HK-2 (cell line): ENCODE measurements around the gene CCDC88A.
"Not testable (repeated sequence)": the region's sequence is repeated elsewhere in the genome, so short reads cannot be mapped to it uniquely, and the experiment has no call there.

Experiments
- DNase-seq: peaks from one replicate; pipeline ENCODE4 v3.0.0-alpha.2; 2018; ENCODE audit not compliant: unreplicated experiment

The CCDC88A gene

DNA sequence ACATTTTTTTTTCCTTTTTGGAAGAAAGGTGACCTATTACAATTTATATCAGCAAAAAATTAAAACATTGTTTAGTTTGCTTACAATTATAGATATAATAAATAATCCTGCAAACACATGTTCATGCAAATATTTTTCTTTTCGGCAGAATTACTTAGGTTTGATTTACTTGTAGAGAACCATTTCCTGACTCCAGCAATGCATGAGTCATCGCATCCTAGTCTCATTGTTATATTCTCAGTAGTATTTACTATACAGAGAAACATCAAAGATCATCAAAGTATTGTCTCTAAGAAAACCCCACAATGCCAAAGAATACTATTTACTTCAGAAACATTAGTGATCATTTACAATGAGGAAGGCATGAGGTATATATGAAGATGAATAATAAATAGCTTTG, 110.2 kb downstream of the CCDC88A start:
- no peak for DNase-seq

DNA sequence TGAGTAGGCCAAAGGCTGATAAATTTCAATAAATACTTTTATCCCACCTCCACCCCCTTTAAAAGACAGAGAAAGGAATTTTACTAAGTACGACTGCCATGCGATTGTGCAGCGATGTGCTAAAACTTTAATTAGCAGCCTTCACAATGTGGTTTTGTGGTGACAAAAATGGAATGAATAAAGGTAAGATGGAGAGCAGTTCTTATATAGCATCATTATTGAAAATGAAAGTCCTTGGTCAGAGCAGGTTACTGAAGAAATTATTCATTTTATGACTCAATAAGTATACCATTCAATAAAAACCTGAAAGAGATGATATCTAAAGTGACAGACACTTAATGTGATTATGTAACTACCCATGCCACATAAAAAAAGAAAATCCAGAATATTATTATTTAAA, 117.4 kb downstream of the CCDC88A start:
- DNase-seq: no peak

DNA sequence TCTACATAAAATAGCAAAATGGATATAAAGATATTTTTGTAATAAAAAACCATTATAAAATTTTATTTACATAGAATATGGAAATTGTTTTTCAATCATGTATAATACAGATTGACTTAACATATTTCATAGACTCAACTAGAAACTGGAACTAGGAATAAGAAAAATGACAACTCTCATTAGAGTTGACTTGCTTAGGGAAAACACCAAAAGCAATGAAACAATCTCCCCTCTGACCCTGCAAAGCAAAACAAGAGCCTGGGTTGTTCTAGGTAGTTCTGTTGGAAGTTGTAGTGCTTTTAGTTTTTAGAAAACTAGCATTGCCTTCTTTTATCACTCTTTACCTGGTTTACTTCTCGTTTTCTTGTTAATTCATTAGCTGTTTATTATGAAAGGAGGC, 118.4 kb downstream of the CCDC88A start:
- DNase-seq: no peak

DNA sequence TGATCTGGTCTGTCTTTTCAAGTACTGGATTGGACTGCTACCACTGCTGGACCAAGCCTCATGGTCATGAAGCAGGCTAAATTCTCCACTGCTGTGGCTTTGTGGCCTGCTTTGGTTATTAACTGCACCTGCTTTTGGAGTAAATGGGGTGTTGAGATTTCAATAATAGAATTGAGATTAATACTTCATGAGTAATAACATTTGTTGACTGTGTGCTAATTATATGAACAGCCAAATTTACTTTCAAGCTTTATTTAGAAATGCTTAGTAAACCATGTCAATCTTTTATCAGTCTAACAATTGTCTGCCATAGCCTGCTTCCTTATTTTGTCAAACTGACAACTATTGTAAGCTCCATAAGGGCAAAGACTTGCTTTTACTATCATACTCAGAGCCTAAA, 123.3 kb downstream of the CCDC88A start:
- no peak for DNase-seq

DNA sequence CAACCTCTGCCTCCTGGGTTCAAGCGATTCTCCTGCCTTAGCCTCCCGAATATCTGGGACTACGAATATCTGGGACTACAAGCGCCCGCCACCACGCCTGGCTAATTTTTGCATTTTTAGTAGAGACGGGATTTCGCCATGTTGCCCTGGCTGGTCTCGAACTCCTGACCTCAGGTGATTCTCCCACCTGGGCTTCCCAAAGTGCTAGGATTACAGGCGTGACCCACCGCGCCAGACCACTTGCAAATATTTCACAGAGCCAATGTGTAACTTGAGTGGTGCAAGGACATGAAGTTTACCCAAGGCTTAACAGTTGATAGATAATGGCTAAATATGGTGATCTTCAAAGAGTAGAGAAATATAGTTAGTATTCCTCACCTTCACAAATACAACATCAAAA, 136.6 kb downstream of the CCDC88A start:
- no peak for DNase-seq

DNA sequence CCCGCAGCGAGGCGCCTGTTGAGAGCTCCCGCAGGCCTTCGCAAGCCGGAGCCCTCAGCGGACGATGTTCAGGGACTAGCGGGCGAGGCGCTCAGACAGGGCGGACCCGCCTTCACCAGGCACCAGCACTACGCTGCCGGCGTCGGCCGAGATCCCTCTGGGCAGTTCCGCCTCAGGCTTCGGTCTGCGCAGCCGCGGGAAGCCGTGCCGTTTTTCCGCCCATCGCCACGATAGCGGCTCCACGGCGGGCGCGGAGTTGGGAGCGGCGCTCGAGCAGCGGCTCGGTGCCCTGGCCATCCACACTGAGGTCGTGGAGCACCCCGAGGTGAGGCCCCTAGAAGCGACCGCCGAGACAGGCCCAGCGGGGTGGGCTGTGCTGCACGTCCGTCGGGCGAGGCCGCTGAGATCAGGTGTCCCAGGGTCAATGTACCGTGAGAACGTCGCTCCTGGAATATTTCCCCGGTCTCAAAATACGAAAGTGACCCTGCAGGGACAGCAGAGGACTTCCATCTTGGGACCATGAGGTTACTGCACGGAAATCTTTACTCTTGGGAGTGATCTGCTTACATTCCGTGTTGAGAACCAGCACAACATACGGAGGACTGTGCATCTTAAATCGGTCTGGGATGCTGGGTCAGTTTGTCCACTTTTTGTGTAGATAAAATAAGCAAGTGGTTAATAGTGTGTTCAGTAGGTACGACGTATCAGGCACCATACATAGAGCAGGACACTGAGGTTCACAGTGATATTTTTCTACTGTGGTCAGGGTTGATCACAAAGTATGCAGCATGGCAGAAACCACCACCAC, 137.3 kb downstream of the CCDC88A start:
- DNase-seq: peak; percentile 91

DNA sequence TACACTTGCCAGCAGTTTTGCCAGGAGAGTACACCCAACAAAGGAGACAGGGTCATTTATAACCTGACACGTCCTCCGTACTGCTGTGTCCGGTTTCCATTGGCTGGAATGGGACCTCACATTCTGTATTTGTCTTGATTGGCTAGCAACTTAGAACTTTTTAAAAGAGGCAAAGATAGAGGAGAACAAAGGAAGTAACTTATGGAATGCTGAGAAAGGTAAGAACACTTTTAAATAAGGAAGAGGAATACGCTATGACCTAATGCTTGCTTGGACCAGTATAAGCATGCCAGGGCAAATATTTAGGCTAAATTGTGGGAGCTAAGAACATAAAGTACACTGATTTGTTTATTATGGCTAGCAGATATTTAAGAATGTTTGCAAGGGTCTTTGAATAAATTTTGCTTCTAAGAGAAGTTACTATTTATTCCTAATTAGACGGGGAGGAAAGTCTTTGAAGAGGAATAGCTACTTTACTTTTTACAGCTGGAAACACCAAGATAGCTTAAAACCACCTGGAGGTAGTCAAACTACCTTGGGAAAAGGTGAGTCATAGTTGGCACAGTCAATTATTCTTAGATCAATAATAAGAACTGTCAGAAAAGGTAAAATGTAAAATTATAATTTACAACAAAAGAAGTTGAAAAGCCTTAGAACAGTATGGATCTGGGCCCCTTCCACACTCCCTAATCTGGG, 138.7 kb downstream of the CCDC88A start:
- not testable (repeated sequence) for DNase-seq

DNA sequence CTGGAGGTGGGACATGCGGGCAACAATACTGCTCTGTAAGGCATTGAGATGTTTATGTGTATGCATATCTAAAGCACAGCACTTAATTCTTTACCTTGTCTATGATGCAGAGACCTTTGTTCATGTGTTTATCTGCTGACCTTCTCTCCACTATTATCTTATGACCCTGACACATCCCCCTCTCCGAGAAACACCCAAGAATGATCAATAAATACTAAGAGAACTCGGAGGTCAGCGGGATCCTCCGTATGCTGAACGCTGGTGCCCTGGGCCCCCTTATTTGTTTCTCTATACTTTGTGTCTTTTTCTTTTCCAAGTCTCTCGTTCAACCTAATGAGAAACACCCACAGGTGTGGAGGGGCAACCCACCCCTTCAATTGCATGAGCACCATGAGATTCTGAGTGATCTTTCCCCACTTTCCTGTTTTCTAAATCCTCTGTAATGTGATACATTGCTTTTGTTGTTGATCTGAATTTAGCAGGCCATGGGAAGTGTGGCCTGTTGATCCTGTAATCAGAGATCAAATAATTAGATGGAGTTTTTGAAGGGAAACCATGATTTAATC, 139.7 kb downstream of the CCDC88A start:
- not testable (repeated sequence) for DNase-seq

DNA sequence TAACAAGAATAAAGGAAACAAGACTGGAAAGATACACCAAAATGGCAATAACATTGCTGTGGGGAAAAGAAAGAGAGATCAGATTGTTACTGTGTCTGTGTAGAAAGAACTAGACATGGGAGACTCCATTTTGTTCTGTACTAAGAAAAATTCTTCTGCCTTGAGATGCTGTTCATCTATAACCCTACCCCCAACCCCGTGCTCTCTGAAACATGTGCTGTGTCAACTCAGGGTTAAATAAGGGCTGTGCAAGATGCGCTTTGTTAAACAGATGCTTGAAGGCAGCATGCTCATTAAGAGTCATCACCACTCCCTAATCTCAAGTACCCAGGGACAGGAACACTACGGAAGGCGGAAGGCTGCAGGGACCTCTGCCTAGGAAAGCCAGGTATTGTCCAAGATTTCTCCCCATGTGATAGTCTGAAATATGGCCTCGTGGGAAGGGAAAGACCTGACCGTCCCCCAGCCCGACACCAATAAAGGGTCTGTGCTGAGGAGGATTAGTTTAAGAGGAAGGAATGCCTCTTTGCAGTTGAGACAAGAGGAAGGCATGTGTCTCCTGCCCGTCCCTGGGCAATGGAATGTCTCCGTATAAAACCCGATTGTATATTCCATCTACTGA, 140.3 kb downstream of the CCDC88A start:
- not testable (repeated sequence) for DNase-seq

DNA sequence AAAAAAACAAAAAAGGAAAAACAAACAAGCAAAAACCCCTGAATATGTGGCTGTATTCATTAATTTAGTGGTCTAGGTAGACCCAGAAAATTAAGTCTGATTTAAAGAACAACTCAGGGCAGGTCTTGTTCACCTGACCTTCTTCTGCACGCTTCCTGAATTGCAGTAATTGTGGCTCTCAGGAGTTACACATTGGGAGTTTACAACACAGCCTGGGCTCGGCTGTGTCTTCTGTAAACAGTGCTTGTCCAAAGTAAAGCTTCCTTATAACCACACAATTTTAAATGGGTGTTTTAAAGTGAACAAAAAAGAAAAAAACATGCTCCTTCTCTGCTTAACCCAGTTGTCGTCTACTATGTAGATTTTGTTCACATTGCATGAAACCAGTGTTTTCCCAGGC, 142.3 kb downstream of the CCDC88A start:
- DNase-seq: no peak

DNA sequence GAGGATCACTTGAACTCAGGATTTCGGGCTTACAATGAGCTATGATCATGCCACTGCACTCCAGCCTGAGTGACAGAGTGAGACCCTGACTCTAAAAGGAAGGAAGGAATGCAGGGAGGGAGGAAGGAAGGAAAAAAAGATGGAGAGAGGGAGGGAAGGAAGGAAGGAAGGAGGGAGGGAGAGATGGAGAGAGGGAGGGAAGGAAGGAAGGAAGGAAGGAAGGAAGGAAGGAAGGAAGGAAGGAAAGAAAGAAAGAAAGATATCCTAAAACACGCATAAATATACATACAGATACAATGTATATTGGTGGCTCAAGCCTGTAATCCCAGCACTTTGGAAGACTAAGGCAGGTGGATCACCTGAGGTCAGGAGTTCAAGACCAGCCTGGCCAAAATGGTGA, 145.3 kb downstream of the CCDC88A start:
- not testable (repeated sequence) for DNase-seq

DNA sequence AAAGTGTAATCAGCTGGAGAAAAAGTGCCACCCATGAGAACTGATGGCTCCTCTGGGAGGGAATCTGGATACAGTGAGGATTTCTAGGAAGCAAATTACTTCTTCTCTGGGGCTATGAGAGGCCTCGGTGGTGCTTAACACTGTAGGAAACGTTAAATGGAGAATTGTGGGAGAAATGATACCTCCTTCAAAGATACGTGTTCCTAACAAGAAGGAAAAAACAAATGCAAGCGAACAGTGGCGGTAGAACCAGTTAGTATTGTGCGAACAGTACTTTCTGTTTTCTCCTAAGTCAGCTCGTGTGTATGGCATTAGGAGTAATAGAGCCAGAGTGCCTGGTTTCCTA, 150.0 kb downstream of the CCDC88A start:
- no peak for DNase-seq

DNA sequence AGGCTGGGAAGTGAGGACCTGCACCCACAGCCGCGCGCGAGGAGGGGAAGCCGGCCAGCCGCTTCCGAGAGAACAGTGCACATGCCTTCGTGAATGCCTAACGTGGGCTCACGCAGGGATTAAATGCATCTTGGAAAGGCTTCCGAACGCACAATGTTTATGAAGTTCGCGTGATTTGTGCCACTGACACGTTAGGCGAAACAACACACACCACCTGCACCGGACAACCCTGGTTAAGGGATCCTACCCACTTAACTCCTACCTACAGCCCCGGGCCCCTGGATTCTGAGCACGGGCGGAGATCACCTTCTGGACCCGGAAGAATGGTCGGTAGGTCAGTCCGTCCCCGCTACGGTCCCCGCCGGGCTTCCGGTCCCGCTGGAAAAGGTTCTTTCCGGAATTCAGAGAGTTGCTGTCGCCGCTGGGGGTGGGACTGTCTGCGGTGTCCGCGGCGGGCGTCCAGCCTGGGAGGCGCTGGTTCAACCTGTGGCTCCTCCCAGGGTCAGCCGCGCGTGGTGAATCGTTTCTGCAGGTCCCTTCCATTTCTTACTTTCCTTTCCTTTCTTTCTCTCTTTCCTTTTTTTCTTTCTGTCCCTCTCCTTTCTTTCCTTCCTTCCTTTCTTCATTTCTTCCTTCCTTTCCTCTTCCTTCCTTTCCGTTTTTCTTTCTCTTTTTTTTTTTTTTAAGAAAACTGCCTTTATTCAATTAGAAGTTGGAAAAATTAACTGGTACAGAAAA, 150.6 kb downstream of the CCDC88A start, which contains the start of gene MTIF2:
TSS of gene MTIF2 (minus strand) at position 325 of the 738 bp plus-strand sequence. CDS start 5,373 bp downstream, outside the sequence.
- DNase-seq: peak; percentile 97

DNA sequence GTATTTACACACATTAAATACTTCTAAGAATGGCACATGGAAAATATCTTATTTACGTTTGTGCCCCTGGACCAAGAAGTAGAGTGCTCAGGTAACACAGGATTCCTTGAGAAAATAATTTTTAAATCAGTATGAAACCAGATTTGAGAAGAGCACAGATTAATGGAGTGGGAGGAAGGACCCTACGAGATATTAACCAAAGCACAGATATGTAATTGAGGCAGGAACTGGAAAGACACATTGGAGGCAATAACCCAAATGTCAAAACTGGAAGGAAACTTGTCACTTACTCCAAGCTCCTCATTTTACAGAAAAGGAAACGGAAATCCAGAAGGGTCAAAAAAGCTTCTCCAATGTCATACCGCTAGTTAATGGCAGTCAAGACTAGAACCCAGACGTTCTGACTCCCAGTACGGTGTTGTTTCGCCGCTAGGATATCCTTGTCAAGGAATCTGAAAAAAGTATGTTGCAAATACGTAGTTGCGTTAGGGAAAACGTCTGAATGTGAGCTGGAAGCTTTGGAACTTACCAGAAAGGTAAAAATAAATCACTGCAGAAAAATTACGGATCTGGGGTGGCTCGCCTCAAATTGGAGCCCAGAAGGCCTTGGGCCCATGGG, 151.3 kb downstream of the CCDC88A start:
- no peak for DNase-seq

DNA sequence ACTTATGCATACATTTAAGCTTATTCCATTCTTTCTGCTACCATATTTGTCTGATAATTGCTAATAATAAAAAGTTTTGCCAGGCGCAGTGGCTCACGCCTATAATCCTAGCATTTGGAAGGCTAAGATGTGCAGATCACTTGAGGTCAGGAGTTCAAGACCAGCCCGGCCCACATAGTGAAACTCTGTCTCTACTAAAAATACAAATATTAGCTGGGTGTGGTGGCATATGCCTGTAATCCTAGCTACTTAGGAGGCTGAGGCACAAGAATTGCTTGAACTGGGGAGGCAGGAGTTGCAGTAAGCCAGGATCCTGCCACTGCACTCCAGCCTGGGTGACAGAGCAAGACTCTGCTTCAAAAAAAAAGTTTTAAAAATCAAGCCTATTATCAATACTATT, 160.1 kb downstream of the CCDC88A start:
- DNase-seq: not testable (repeated sequence)

DNA sequence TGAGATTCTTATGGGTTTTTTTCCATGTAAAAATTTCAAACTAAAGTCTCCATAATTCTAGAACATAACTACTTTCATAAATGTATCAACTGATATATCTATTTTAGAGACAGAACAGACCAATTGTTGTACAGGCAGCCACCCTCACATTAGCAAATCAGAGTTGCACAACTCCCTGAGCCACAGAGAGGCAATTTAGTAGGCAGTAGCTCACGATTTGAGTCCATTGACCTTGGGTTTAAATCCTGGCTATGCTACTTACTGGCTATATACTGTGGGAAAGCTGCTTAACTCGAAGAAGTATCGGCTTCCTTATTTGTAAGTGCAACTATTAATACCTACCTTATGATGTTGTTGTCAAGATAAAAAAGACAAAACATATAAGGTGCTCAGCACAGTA, 166.8 kb downstream of the CCDC88A start:
- DNase-seq: no peak

DNA sequence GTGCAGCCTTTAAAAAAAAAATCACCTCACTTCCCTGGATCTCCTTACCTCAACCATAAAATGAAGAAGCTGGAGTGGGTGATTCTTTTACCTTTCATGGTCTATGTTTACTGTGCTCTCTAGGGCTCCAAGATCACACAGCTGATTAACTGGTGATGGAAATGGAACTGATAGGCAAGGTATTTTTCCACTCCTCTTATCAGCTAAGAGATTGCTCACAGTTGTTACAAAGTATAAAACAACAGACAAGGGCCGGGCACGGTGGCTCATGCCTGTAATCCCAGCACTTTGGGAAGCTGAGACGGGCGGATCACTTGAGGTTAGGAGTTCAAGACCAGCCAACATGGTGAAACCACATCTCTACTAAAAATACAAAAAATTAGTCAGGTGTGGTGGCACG, 172.6 kb downstream of the CCDC88A start:
- no peak for DNase-seq

DNA sequence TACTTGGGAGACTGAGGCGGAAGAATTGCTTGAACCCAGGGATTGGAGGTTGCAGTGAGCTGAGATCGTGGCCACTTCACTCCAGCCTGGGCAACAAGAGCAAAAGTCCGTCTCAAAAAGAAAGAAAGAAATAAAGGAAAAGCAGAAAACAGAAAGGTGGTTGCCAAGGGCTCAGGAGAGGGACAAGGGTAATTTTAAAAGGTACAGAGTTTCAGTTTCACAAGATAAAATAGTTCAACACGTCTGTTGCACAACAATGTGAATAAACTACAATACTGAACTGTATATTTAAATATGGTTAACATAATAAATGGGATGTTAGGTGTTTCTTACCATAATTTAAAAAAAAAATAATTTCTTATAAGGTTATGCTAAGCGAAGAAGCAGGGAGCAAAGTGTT, 174.2 kb downstream of the CCDC88A start:
- no peak for DNase-seq

DNA sequence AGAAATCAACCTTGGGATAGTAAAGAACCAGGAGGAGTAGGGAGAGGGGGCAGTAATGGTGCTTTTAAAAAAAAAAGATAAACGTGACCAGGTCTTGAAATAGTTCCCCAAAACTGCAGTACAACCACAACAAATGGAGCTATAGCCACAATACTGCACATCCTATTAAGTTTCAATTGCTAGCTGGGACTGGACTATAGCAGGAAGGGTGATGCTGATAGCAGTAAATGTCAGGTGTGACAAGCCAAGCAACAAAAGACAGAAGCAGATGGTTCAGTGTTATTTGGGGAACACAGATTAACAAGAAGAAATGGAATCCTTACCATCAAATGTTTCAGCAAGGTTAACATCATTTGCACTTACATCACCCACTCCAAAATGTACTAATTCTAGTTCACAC, 177.0 kb downstream of the CCDC88A start:
- DNase-seq: no peak

DNA sequence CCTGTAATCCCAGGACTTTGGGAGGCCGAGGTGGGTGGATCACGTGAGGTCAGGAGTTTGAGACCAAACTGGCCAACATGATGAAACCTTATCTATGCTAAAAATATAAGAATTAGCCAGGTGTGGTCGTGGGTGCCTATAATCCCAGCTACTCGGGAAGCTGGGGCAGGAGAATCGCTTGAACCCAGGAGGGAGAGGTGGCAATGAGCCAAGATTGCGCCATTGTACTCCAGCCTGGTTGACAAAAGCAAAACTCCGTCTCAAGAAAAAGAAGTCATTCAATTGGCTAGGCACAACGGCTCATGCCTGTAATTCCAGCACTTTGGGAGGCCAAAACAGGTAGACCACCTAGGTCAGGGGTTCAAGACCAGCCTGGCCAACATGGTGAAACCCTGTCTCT, 178.1 kb downstream of the CCDC88A start:
- DNase-seq: not testable (repeated sequence)

DNA sequence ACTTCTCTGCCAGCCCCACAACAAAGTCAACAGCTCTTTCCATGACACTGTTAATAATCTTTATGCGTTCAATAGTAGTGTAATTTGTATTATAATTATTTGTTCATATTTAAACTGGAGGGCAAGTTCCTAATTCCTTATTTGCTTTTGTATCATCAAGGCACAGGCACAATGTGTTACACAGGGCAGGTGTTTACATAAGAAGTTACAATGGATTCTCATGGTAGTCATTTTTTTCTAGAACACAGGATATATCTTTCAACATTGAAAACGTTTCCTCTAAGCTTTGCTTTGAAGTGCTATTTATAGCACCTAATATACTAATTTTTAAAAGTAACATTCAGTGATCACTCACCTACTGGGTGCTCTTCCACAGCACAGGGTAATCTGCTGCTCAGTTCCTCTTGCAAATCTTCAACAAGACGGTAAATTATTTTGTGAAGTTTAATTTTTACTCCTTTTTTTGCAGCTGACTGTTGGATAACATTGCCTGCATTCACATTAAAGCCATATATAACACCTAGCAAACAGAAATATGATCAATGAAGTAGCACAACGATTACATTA, 179.9 kb downstream of the CCDC88A start:
- DNase-seq: no peak
